ENCODE data around the gene SPX.

DNA sequence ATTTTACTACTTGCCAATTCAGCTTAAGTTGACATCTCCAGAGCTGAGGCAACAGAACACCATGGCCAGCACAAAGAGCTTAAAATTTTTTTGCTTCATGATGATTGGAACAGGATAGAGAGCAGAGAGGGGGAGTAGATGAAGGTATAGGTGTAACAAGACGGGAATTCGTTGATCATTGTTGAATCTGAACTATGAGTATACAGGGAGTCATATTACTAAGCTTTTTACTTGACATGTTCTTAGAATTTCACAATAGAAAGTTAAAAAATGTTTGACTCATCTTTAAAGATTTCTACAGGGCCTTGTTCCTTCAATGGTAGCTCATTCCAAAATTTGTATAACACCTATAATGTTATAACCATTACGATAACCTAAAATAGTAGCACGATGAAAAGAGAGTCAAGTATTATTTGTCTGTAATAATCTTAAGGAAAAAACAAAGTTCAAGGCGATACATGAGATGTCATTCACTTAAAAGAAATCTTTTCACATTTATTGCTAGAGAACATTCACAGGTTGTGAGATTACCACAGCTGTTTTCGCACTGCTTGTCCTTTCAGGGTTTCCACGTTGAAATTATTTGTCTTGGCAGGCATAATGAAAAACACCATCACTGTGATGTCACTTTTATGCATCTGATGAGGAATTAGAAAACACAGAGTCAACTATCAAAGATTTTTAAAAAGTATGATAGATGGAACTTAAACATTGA is 33.9 kb downstream of the SPX start:
- no peak for TF ChIP-seq POLR2A (IDR thresholded peaks at IDR 0.05; ENCODE audit: low read depth, low read length)
- TF ChIP-seq TAF1 (IDR thresholded peaks at IDR 0.05; ENCODE audit: borderline replicate concordance, low read depth, low read length): no peak
- TF ChIP-seq POLR2AphosphoS5 (IDR thresholded peaks at IDR 0.05; ENCODE audit: low read depth, low read length): no peak
